RWPE1 (cell line): ENCODE measurements around the gene PTGR2.

Experiments used
- CTCF ChIA-PET: fragments of 350-600 bp; sonication (Branson Sonifier 250); formaldehyde crosslinking; extraction: SDS; loops from one replicate; lab custom pipeline; 2021; lab: Yijun Ruan, JAX
- POLR2A ChIA-PET: fragments of 400-600 bp; formaldehyde crosslinking; extraction: SDS; loops from one replicate; lab custom pipeline; 2020; ENCODE audit warnings: antibody characterized with exemption; ENCODE audit not compliant: low non-redundant PET; lab: Yijun Ruan, JAX
- DNase-seq: peaks from one replicate; pipeline ENCODE4 v3.0.0; 2012; ENCODE audit warnings: low spot score
- H3K27ac ChIP-seq: fragments of 450-650 bp; 2 replicates; pipeline ENCODE4 v1.5.1; 2017
- CTCF ChIP-seq: fragments of 450-650 bp; conservative IDR thresholded peaks from 2 replicates; pipeline ENCODE4 v1.5.1; 2017; ENCODE audit warnings: low read depth, mild to moderate bottlenecking

The PTGR2 gene

GRCh38 chr14:73877790-73878189 is 26.2 kb downstream of the PTGR2 start:
- ChIA-PET CTCF (no interaction called here), POLR2A (no interaction called here)
- no peak for DNase-seq
- no peak overlapping the region for H3K27ac ChIP-seq
- TF ChIP-seq CTCF = no peak

GRCh38 chr14:73878436-73878835 is 26.8 kb downstream of the PTGR2 start:
- no peak for TF ChIP-seq CTCF
- POLR2A ChIA-PET = no interaction called here
- CTCF ChIA-PET = no interaction called here
- H3K27ac ChIP-seq = no peak overlapping the region
- DNase-seq = no peak

GRCh38 chr14:73879027-73879426 is 27.4 kb downstream of the PTGR2 start:
- ChIA-PET POLR2A (no interaction called here), CTCF (interaction anchor here (0.7 kb wide), 1 partner anchor 577 kb away, joined by 3 read pairs; no protein-coding TSS in a partner anchor)
- TF ChIP-seq CTCF = no peak
- DNase-seq = no peak
- H3K27ac ChIP-seq = no peak overlapping the region

GRCh38 chr14:73884438-73885190 is 33.0 kb downstream of the PTGR2 start:
- H3K27ac ChIP-seq = peak overlapping the region; percentile 34
- TF ChIP-seq CTCF = no peak
- CTCF ChIA-PET = no interaction called here
- no peak for DNase-seq
- POLR2A ChIA-PET = no interaction called here

- CTCF ChIA-PET = interaction anchor here (1.1 kb wide), 1 partner anchor 158 kb away, joined by 5 read pairs; no protein-coding TSS in a partner anchor
- TF ChIP-seq CTCF = no peak
- POLR2A ChIA-PET = interaction anchor here (0.6 kb wide), 1 partner anchor 171 kb away, joined by 4 read pairs; no protein-coding TSS in a partner anchor
- peak within 1 kb of the TSS; percentile 95 for H3K27ac ChIP-seq
- DNase-seq = peak; percentile 95
These were observed 35.1 kb downstream of the PTGR2 start, which contains the start of gene ZNF410 for GRCh38 chr14:73886449-73887317. Gene ZNF410, plus strand, starts transcription at chr14:73886859. Its CDS starts 5,317 bp downstream, at chr14:73892176.

GRCh38 chr14:73887318-73887616 is 35.6 kb downstream of the PTGR2 start:
- peak overlapping the region; percentile 95 for H3K27ac ChIP-seq
- ChIA-PET POLR2A (interaction anchor here (0.6 kb wide), 1 partner anchor 171 kb away, joined by 4 read pairs; no protein-coding TSS in a partner anchor), CTCF (no interaction called here)
- no peak for DNase-seq
- no peak for TF ChIP-seq CTCF
